Measurements from ENCODE around the gene NELFE.
"Not testable (repeated sequence)": the region's sequence is repeated elsewhere in the genome, so short reads cannot be mapped to it uniquely, and the experiment has no call there.

The NELFE gene

GRCh38 chr6:31919624-31920303 lies 39.0 kb downstream of the NELFE start:
- DNase-seq (ENCODE audit: low read depth in 2 of 2): no peak

- no peak for DNase-seq (ENCODE audit: low read depth in 2 of 2)
These were observed 40.6 kb downstream of the NELFE start for GRCh38 chr6:31918069-31918720.

- no peak for DNase-seq (ENCODE audit: low read depth in 2 of 2)
These were observed 43.0 kb downstream of the NELFE start for GRCh38 chr6:31915756-31916155.

- DNase-seq (ENCODE audit: low read depth in 2 of 2): no peak
These were observed 43.4 kb downstream of the NELFE start for GRCh38 chr6:31915351-31915750.

GRCh38 chr6:31911826-31912585 lies 46.8 kb downstream of the NELFE start:
- DNase-seq (ENCODE audit: low read depth in 2 of 2): no peak

GRCh38 chr6:31909298-31909697 lies 49.5 kb downstream of the NELFE start:
- not testable (repeated sequence) for DNase-seq (ENCODE audit: low read depth in 2 of 2)

GRCh38 chr6:31908791-31909190 lies 50.0 kb downstream of the NELFE start:
- DNase-seq (ENCODE audit: low read depth in 2 of 2): no peak

GRCh38 chr6:31908255-31908654 lies 50.5 kb downstream of the NELFE start:
- DNase-seq (ENCODE audit: low read depth in 2 of 2): not testable (repeated sequence)

GRCh38 chr6:31907158-31907813 lies 51.5 kb downstream of the NELFE start:
- DNase-seq (ENCODE audit: low read depth in 2 of 2): no peak

GRCh38 chr6:31906727-31907126 lies 52.0 kb downstream of the NELFE start:
- not testable (repeated sequence) for DNase-seq (ENCODE audit: low read depth in 2 of 2)

GRCh38 chr6:31906122-31906521 lies 52.6 kb downstream of the NELFE start:
- DNase-seq (ENCODE audit: low read depth in 2 of 2): no peak

- no peak for DNase-seq (ENCODE audit: low read depth in 2 of 2)
These were observed 53.7 kb downstream of the NELFE start for GRCh38 chr6:31905041-31905440.

- DNase-seq (ENCODE audit: low read depth in 2 of 2): no peak
These were observed 54.8 kb downstream of the NELFE start for GRCh38 chr6:31903957-31904356.

All from stimulated activated CD8-positive, alpha-beta memory T cell treated with anti-CD3 and anti-CD28 coated beads, Interleukin-15, amount 100 ng/mL, for 48 hours (primary cell).